Choroid plexus epithelial cell (primary cell): ENCODE data around the gene SCYL3.
"Not testable (repeated sequence)": the region's sequence is repeated elsewhere in the genome, so short reads cannot be mapped to it uniquely, and the experiment has no call there.

Experiments used
- DNase-seq: peaks from one replicate; pipeline ENCODE4 v3.0.0-alpha.2; 2010; ENCODE audit warnings: low read depth
- H3K4me3 ChIP-seq: 2 replicates; pipeline ENCODE4 v1.5.1; 2011; ENCODE audit warnings: low read depth, mild to moderate bottlenecking, control low read depth, low read length, moderate library complexity
- TF ChIP-seq, protein P1 (sequence below): conservative IDR thresholded peaks from 2 replicates; pipeline ENCODE4 v1.5.1; 2011; ENCODE audit warnings: low read depth, mild to moderate bottlenecking, control low read depth, inconsistent platforms, low read length, moderate library complexity

Gene SCYL3

DNA sequence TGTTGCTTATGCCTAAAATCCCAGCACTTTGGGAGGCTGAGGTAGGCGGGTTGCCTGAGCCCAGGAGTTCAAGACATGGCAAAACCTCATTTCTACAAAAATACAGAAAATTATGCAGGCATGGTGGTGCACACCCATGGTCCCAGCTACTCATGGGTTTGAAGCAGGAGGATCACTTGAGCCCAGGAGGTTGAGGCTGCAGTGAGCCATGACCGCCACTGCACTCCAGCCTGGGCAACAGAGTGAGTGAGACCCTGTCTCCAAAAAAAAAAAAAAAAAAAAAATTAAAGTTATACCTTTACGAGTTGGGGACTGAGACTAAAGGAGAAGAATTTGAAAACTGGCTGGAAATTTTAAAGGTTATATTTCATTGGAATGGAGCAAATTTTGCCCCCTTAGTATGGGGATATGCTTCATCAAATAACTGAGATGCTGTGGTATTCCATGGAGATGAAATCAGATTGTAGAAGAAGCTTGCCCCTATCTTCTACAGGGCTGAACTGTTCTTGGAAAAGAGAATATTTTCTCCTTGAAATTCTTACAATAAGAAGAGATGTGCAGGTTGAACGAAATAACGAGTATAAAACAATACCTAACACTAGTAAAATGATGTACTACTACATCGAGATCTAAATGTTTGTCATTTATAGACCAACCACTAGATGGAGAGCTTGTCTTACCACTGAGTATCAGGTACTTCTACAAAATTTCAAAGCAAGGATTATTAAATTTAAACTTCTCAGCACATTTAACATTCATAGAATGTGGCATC, 34.9 kb upstream of the SCYL3 start:
- TF ChIP-seq, protein P1, sequence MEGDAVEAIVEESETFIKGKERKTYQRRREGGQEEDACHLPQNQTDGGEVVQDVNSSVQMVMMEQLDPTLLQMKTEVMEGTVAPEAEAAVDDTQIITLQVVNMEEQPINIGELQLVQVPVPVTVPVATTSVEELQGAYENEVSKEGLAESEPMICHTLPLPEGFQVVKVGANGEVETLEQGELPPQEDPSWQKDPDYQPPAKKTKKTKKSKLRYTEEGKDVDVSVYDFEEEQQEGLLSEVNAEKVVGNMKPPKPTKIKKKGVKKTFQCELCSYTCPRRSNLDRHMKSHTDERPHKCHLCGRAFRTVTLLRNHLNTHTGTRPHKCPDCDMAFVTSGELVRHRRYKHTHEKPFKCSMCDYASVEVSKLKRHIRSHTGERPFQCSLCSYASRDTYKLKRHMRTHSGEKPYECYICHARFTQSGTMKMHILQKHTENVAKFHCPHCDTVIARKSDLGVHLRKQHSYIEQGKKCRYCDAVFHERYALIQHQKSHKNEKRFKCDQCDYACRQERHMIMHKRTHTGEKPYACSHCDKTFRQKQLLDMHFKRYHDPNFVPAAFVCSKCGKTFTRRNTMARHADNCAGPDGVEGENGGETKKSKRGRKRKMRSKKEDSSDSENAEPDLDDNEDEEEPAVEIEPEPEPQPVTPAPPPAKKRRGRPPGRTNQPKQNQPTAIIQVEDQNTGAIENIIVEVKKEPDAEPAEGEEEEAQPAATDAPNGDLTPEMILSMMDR, result peak; percentile 67
- DNase-seq, result peak; percentile 80

GRCh38 chr1:169925505-169926482, 32.1 kb upstream of the SCYL3 start:
- TF ChIP-seq, protein P1, result no peak
- H3K4me3 ChIP-seq, result no peak overlapping the region
- DNase-seq, result peak; percentile 19

More for the DNA sequence above, 34.9 kb upstream of the SCYL3 start:
- no peak overlapping the region for H3K4me3 ChIP-seq

DNA sequence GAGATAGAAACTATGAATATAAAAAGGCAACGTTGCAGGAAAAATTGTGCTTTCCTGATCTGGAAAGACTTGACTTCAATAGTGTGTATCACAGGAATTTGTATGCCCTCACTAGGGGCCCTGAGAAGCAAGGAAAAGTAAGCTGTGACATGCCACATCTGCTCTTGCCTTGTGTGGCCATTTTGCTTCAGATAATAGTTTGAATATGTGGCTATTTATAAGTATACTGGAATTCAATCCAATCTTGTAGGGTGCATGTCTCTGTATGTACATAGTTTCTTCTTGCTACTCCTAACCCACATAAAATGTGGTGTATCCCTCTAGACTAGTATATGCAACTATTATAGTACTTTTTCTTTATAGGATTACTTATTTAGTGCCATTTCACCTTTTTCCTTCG, 31.1 kb upstream of the SCYL3 start:
- TF ChIP-seq, protein P1, result no peak
- no peak overlapping the region for H3K4me3 ChIP-seq
- no peak for DNase-seq

DNA sequence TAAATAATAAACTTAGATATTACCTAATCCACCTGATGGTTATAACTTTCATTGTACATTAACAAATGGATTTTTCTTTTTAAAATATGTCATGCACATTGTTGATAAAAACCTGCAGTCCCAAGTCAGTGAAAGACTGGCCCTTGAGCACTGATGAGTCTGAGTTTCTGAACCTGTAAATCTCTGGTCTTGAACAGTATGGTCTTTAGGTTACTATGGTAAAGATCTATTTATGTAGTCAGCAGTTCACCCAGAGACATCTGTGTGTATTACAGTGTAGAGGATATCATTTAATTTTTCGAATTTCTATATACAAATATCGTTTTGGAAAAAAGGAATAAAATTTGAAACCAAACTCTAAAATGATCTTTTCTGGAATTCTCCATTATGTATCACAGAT, 30.4 kb upstream of the SCYL3 start:
- DNase-seq, result no peak
- no peak overlapping the region for H3K4me3 ChIP-seq
- TF ChIP-seq, protein P1, result no peak

DNA sequence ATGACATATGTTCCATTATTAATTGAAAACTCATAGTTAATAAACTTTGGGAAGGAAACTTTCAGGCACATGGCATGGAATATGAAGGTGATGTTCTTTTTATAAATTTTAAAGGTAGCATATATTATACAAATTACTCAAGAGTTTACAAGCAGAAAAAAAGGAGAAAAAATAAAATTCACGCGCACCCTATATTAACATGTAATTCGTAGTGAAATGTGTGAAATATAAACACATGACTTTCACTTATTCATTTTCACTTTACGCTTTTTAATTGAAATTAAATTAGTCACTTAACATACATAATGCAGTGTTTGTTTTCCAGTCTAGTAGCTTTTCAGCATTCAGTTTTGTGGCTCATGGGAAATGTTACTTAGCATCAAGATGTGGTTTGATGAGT, 27.4 kb upstream of the SCYL3 start:
- TF ChIP-seq, protein P1, result no peak
- no peak for DNase-seq
- no peak overlapping the region for H3K4me3 ChIP-seq

DNA sequence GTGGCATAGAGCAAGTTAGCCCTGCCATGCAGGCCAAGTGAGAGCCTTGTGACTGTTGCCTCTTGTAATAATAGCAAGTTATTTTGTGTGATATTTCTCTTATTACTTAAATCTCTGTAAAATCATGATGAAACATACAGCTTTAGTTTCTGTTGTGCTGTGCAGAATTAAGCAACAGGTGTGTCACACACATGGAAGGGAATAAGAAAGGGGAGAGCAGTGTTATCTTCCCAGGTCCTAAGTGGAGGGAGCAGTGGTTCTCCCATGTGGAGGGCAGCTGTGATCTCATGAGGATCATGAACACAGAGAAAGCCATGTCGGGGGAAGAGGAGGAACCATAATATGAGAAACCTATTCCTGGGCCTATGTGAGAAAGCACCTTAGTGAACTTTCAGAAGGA, 25.2 kb upstream of the SCYL3 start:
- TF ChIP-seq, protein P1, result no peak
- DNase-seq, result no peak
- H3K4me3 ChIP-seq, result no peak overlapping the region

DNA sequence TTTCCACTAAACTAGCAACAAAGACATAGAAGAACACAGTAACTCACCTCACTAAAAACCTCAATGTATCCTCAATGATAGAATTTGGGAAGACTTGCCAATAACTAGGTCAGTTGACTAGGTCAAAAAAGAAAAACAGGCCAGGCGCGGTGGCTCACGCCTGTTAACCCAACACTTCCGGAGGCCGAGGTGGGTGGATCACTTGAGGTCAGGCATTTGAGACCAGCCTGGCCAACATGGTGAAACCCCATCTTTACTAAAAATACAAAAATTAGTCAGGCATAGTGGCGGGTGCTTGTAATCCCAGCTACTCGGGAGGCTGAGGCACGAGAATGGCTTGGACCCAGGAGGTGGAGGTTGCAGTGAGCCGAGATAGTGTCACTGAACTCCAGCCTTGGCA, 24.5 kb upstream of the SCYL3 start:
- DNase-seq, result not testable (repeated sequence)

More for the DNA sequence above, 24.5 kb upstream of the SCYL3 start:
- H3K4me3 ChIP-seq, result not testable (repeated sequence)
